ENCODE data around the gene CD47. TPM values are rescaled to one million over a fixed set of nuclear protein-coding genes. Genes with fewer than 3 reads are reported as not detected.

CD47 gene
- total and polyA plus RNA-seq, 5 donors, result 42.6 to 96.6 (median 67.3) TPM

GRCh38 chr3:108028896-108029295, 61.9 kb downstream of the CD47 start:
- Histone ChIP-seq H3K4me1 (ENCODE audit: control insufficient read depth, insufficient read depth, low read length) (no peaks in the 10 kb centered on the region), H3K9me3 (ENCODE audit: control insufficient read depth, low read length) (no peaks in the 10 kb centered on the region), H3K27me3 (ENCODE audit: control insufficient read depth, insufficient read depth) (no peaks in the 10 kb centered on the region), H3K27ac (ENCODE audit: low read length) (no peak overlapping the region), H3K4me3 (ENCODE audit: low read length) (no peak overlapping the region)
- WGBS, result 87% methylated on average over 2 of the region's 2 CpGs
- ATAC-seq (no peak), DNase-seq (no peak)
- intact Hi-C loops (cut with DNase I), result no loop called here

- Histone ChIP-seq H3K27ac (ENCODE audit: low read length) (no peak overlapping the region), H3K4me3 (ENCODE audit: low read length) (no peak overlapping the region), H3K4me1 (ENCODE audit: control insufficient read depth, insufficient read depth, low read length) (no peaks in the 10 kb centered on the region), H3K27me3 (ENCODE audit: control insufficient read depth, insufficient read depth) (no peaks in the 10 kb centered on the region), H3K9me3 (ENCODE audit: control insufficient read depth, low read length) (no peaks in the 10 kb centered on the region)
- intact Hi-C loops (cut with DNase I), result no loop called here
- DNase-seq, result no peak
- no peak for ATAC-seq
- WGBS, result 91% methylated on average over 3 of the region's 3 CpGs
Observed at GRCh38 chr3:108025177-108025576, 65.7 kb downstream of the CD47 start.

GRCh38 chr3:108024146-108024850, 66.5 kb downstream of the CD47 start:
- Histone ChIP-seq H3K4me3 (ENCODE audit: low read length) (no peak overlapping the region), H3K4me1 (ENCODE audit: control insufficient read depth, insufficient read depth, low read length) (no peaks in the 10 kb centered on the region), H3K27me3 (ENCODE audit: control insufficient read depth, insufficient read depth) (no peaks in the 10 kb centered on the region), H3K9me3 (ENCODE audit: control insufficient read depth, low read length) (no peaks in the 10 kb centered on the region), H3K27ac (ENCODE audit: low read length) (no peak overlapping the region)
- DNase-seq (no peak), ATAC-seq (peak in 1 of 2 donors; percentile 60)
- intact Hi-C loops (cut with DNase I), result no loop called here
- WGBS, result 74% methylated on average over 6 of the region's 6 CpGs

- intact Hi-C loops (cut with DNase I), result no loop called here
- no peaks in the 10 kb centered on the region for H3K27me3 ChIP-seq (ENCODE audit: control insufficient read depth, insufficient read depth)
- no peaks in the 10 kb centered on the region for H3K4me1 ChIP-seq (ENCODE audit: control insufficient read depth, insufficient read depth, low read length)
- no peak overlapping the region for H3K4me3 ChIP-seq (ENCODE audit: low read length)
- 75% methylated on average over 3 of the region's 3 CpGs for WGBS
- no peaks in the 10 kb centered on the region for H3K9me3 ChIP-seq (ENCODE audit: control insufficient read depth, low read length)
- no peak overlapping the region for H3K27ac ChIP-seq (ENCODE audit: low read length)
- peak in 1 of 2 donors; percentile 44 for ATAC-seq
- DNase-seq, result no peak
Observed at GRCh38 chr3:108022256-108023150, 68.3 kb downstream of the CD47 start.

GRCh38 chr3:108021533-108021932, 69.3 kb downstream of the CD47 start:
- no peak overlapping the region for H3K4me3 ChIP-seq (ENCODE audit: low read length)
- DNase-seq, result no peak
- H3K27ac ChIP-seq (ENCODE audit: low read length), result no peak overlapping the region
- no peak for ATAC-seq
- H3K27me3 ChIP-seq (ENCODE audit: control insufficient read depth, insufficient read depth), result no peaks in the 10 kb centered on the region
- 93% methylated on average over 2 of the region's 2 CpGs for WGBS
- no peaks in the 10 kb centered on the region for H3K9me3 ChIP-seq (ENCODE audit: control insufficient read depth, low read length)
- intact Hi-C loops (cut with DNase I), result no loop called here
- H3K4me1 ChIP-seq (ENCODE audit: control insufficient read depth, insufficient read depth, low read length), result no peaks in the 10 kb centered on the region

- intact Hi-C loops (cut with DNase I), result no loop called here
- WGBS, result 72% methylated on average over 3 of the region's 3 CpGs
- Histone ChIP-seq H3K9me3 (ENCODE audit: control insufficient read depth, low read length) (no peaks in the 10 kb centered on the region), H3K4me3 (ENCODE audit: low read length) (no peak overlapping the region), H3K27me3 (ENCODE audit: control insufficient read depth, insufficient read depth) (no peaks in the 10 kb centered on the region), H3K27ac (ENCODE audit: low read length) (no peak overlapping the region), H3K4me1 (ENCODE audit: control insufficient read depth, insufficient read depth, low read length) (no peaks in the 10 kb centered on the region)
- ATAC-seq, result no peak
- DNase-seq, result no peak
Observed at GRCh38 chr3:108021131-108021530, 69.7 kb downstream of the CD47 start.

- H3K9me3 ChIP-seq (ENCODE audit: control insufficient read depth, low read length), result no peaks in the 10 kb centered on the region
- no peaks in the 10 kb centered on the region for H3K4me1 ChIP-seq (ENCODE audit: control insufficient read depth, insufficient read depth, low read length)
- DNase-seq, result no peak
- 52% methylated on average over 8 of the region's 8 CpGs for WGBS
- H3K27ac ChIP-seq (ENCODE audit: low read length), result no peak overlapping the region
- H3K4me3 ChIP-seq (ENCODE audit: low read length), result no peak overlapping the region
- intact Hi-C loops (cut with DNase I), result no loop called here
- H3K27me3 ChIP-seq (ENCODE audit: control insufficient read depth, insufficient read depth), result no peaks in the 10 kb centered on the region
- ATAC-seq, result no peak
Observed at GRCh38 chr3:108018552-108018951, 72.3 kb downstream of the CD47 start.

GRCh38 chr3:108017587-108017986, 73.2 kb downstream of the CD47 start:
- ATAC-seq (no peak), DNase-seq (no peak)
- no peaks in the 10 kb centered on the region for H3K9me3 ChIP-seq (ENCODE audit: control insufficient read depth, low read length)
- no peaks in the 10 kb centered on the region for H3K4me1 ChIP-seq (ENCODE audit: control insufficient read depth, insufficient read depth, low read length)
- no peak overlapping the region for H3K4me3 ChIP-seq (ENCODE audit: low read length)
- H3K27ac ChIP-seq (ENCODE audit: low read length), result no peak overlapping the region
- intact Hi-C loops (cut with DNase I), result no loop called here
- 96% methylated on average over 4 of the region's 4 CpGs for WGBS
- no peaks in the 10 kb centered on the region for H3K27me3 ChIP-seq (ENCODE audit: control insufficient read depth, insufficient read depth)

- H3K9me3 ChIP-seq (ENCODE audit: control insufficient read depth, low read length), result no peaks in the 10 kb centered on the region
- no peak overlapping the region for H3K4me3 ChIP-seq (ENCODE audit: low read length)
- no peak overlapping the region for H3K27ac ChIP-seq (ENCODE audit: low read length)
- 95% methylated on average over 2 of the region's 2 CpGs for WGBS
- no peak for DNase-seq
- no peaks in the 10 kb centered on the region for H3K4me1 ChIP-seq (ENCODE audit: control insufficient read depth, insufficient read depth, low read length)
- intact Hi-C loops (cut with DNase I), result no loop called here
- no peak for ATAC-seq
- H3K27me3 ChIP-seq (ENCODE audit: control insufficient read depth, insufficient read depth), result no peaks in the 10 kb centered on the region
Observed at GRCh38 chr3:108014943-108015342, 75.9 kb downstream of the CD47 start.

GRCh38 chr3:108013141-108014055, 77.4 kb downstream of the CD47 start:
- intact Hi-C loops (cut with DNase I), result no loop called here
- no peak for DNase-seq
- Histone ChIP-seq H3K4me3 (ENCODE audit: low read length) (no peak overlapping the region), H3K4me1 (ENCODE audit: control insufficient read depth, insufficient read depth, low read length) (peaks cover under 1% of the 10 kb centered on the region), H3K9me3 (ENCODE audit: control insufficient read depth, low read length) (no peaks in the 10 kb centered on the region), H3K27me3 (ENCODE audit: control insufficient read depth, insufficient read depth) (no peaks in the 10 kb centered on the region), H3K27ac (ENCODE audit: low read length) (no peak overlapping the region)
- ATAC-seq, result no peak
- WGBS, result 82% methylated on average over 8 of the region's 8 CpGs

Data from right cardiac atrium (tissue), 5 donors.